ENCODE measurements around the gene NEURL2. TPM values are rescaled to one million over a fixed set of nuclear protein-coding genes. Genes with fewer than 3 reads are reported as not detected.

The NEURL2 gene
- polyA plus RNA-seq, 3 donors: 0.14 to 1.1 TPM; not detected in 1

DNA sequence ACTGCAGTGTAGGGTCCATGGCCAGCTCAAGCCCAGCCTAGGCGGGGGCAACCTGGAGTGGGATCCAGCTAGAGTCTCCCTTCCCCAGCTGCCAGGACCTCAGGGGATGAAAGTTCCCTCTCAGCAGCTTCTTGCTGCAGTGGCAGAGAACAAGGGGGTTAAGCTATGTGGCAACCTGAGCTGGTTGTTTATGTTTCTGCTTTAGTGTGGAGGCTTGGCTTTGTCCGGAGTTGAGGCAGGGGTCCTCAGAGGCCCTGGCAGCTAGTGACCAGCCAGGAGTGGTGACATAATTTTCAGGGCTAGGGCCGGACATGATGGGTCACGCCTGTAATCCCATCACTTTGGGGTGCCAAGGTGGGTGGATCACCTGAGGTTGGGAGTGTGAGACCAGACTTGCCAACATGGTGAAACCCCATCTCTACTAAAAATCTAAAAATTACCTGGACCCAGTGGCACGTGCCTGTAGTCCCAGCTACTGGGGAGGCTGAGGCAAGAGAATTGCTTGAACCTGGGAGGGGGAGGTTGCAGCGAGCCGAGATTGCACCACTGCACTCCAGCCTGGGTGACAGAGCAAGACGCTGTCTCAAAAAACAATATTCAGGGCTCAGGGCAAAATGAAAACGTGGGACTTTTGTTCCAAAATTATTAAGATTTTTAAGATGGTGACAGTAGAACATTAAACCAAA is 35.0 kb upstream of the NEURL2 start:
- Mint-ChIP-seq H3K9me3 (no peaks in the 10 kb centered on the region), H3K27ac (peak overlapping the region in 1 of 7 donors; percentile 24), H3K4me3 (no peak overlapping the region), H3K36me3 (no peaks in the 10 kb centered on the region), H3K4me1 (peaks cover 14% of the 10 kb centered on the region), H3K27me3 (ENCODE audit: low read depth in 3 of 3) (peaks cover 6 to 21% (median 10%) of the 10 kb centered on the region in 3 donors)
- no peak overlapping the region for H3K4me3 ChIP-seq (replicated peaks in 1 of 3; ENCODE audit: low read depth in 2 of 3, low read length in 3 of 3)
- no peak for DNase-seq
- H3K9ac ChIP-seq (ENCODE audit: insufficient read depth, low read length, poor library complexity, severe bottlenecking): no peak overlapping the region
- TF ChIP-seq, protein P1, sequence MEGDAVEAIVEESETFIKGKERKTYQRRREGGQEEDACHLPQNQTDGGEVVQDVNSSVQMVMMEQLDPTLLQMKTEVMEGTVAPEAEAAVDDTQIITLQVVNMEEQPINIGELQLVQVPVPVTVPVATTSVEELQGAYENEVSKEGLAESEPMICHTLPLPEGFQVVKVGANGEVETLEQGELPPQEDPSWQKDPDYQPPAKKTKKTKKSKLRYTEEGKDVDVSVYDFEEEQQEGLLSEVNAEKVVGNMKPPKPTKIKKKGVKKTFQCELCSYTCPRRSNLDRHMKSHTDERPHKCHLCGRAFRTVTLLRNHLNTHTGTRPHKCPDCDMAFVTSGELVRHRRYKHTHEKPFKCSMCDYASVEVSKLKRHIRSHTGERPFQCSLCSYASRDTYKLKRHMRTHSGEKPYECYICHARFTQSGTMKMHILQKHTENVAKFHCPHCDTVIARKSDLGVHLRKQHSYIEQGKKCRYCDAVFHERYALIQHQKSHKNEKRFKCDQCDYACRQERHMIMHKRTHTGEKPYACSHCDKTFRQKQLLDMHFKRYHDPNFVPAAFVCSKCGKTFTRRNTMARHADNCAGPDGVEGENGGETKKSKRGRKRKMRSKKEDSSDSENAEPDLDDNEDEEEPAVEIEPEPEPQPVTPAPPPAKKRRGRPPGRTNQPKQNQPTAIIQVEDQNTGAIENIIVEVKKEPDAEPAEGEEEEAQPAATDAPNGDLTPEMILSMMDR (IDR thresholded peaks at IDR 0.05): no peak
- no peaks in the 10 kb centered on the region for H3K36me3 ChIP-seq (replicated peaks in 1 of 2; ENCODE audit: control insufficient read depth in 1 of 2, insufficient read depth in 2 of 2, low read length in 2 of 2)
- H3K4me1 ChIP-seq (ENCODE audit: control insufficient read depth in 1 of 2, insufficient read depth in 2 of 2, low read length in 2 of 2): peaks cover 6 to 10% of the 10 kb centered on the region in 2 donors
- intact Hi-C loops (cut with micrococcal nuclease): no loop called here
- H3K9me3 ChIP-seq (replicated peaks in 1 of 2; ENCODE audit: control insufficient read depth in 1 of 2, insufficient read depth in 1 of 2, low read length in 2 of 2): no peaks in the 10 kb centered on the region
- no peak overlapping the region for H3K4me2 ChIP-seq (replicated peaks; ENCODE audit: extremely low read depth, low read length, poor library complexity, severe bottlenecking)
- H2AFZ ChIP-seq (ENCODE audit: insufficient read depth, low read depth, low read length, poor library complexity, severe bottlenecking): no peak overlapping the region
- no peaks in the 10 kb centered on the region for H4K20me1 ChIP-seq (ENCODE audit: insufficient read depth, low read length)
- no peaks in the 10 kb centered on the region for H3K27me3 ChIP-seq (ENCODE audit: control insufficient read depth in 2 of 2, insufficient read depth in 2 of 2, low read length in 2 of 2)
- H3K27ac ChIP-seq (ENCODE audit: low read depth in 1 of 2, low read length in 2 of 2): no peak overlapping the region
- WGBS (ENCODE audit: insufficient coverage): 78% methylated on average over 5 of the region's 9 CpGs
- H3K79me2 ChIP-seq (ENCODE audit: insufficient read depth, low read length): no peaks in the 10 kb centered on the region

DNA sequence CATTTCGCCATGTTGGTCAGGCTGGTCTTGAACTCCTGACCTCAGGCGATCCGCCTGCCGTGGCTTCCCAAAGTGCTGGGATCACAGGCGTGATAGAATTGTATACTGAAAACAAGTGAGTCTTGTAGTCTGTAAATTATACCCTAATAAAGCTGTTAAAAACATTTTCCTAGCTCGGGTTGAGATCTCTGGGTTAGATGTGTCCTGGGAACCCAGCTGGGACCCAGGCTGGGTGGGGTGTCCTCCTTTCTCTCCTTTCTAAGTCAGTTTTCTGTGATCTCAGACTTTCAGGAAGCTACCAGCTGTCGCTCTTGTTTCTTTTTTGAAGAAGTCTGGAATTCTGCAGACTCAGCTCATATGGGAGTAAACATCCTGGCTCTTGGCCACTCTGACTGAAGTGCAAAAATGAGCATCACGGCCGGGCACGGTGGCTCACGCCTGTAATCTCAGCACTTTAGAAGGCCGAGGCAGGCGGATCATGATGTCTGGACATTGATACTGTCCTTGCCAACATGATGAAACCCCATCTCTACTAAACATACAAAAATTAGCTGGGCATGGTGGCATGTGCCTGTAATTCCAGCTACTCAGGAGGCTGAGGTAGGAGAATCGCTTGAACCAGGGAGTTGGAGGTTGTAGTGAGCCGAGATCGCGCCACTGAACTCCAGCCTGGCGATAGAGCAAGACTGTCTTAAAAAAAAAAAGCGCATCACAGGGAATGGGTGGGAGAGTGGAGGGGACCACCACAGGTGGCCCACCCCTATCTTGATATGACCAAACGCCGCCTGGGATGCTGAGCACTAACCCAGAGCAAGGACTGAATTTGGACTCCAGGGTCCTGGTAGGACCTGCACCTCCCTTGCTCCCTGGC is 33.6 kb upstream of the NEURL2 start:
- TF ChIP-seq, protein P1 (IDR thresholded peaks at IDR 0.05): no peak
- Histone ChIP-seq H4K20me1 (ENCODE audit: insufficient read depth, low read length) (no peaks in the 10 kb centered on the region), H3K4me2 (replicated peaks; ENCODE audit: extremely low read depth, low read length, poor library complexity, severe bottlenecking) (no peak overlapping the region), H3K27ac (ENCODE audit: low read depth in 1 of 2, low read length in 2 of 2) (no peak overlapping the region), H3K4me3 (replicated peaks in 1 of 3; ENCODE audit: low read depth in 2 of 3, low read length in 3 of 3) (no peak overlapping the region), H3K79me2 (ENCODE audit: insufficient read depth, low read length) (no peaks in the 10 kb centered on the region), H2AFZ (ENCODE audit: insufficient read depth, low read depth, low read length, poor library complexity, severe bottlenecking) (no peak overlapping the region), H3K36me3 (replicated peaks in 1 of 2; ENCODE audit: control insufficient read depth in 1 of 2, insufficient read depth in 2 of 2, low read length in 2 of 2) (no peaks in the 10 kb centered on the region), H3K4me1 (ENCODE audit: control insufficient read depth in 1 of 2, insufficient read depth in 2 of 2, low read length in 2 of 2) (peaks cover 14 to 17% of the 10 kb centered on the region in 2 donors), H3K27me3 (ENCODE audit: control insufficient read depth in 2 of 2, insufficient read depth in 2 of 2, low read length in 2 of 2) (no peaks in the 10 kb centered on the region), H3K9ac (ENCODE audit: insufficient read depth, low read length, poor library complexity, severe bottlenecking) (no peak overlapping the region), H3K9me3 (replicated peaks in 1 of 2; ENCODE audit: control insufficient read depth in 1 of 2, insufficient read depth in 1 of 2, low read length in 2 of 2) (no peaks in the 10 kb centered on the region)
- peaks cover 6 to 21% (median 10%) of the 10 kb centered on the region in 3 donors for H3K27me3 Mint-ChIP-seq (ENCODE audit: low read depth in 3 of 3)
- H3K4me3 Mint-ChIP-seq: peak overlapping the region in 1 of 2 donors; percentile 49
- H3K36me3 Mint-ChIP-seq: no peaks in the 10 kb centered on the region
- no peak for DNase-seq
- peaks cover 22% of the 10 kb centered on the region for H3K4me1 Mint-ChIP-seq
- peak overlapping the region in 4 of 7 donors; percentile 7 to 63 (median 30) for H3K27ac Mint-ChIP-seq
- WGBS (ENCODE audit: insufficient coverage): 50% methylated on average over 10 of the region's 21 CpGs
- intact Hi-C loops (cut with micrococcal nuclease): no loop called here
- peaks cover 0 to 2% (median 0%) of the 10 kb centered on the region in 7 donors for H3K9me3 Mint-ChIP-seq
